Measurements from ENCODE around the gene SCFD2.

SCFD2 gene

DNA sequence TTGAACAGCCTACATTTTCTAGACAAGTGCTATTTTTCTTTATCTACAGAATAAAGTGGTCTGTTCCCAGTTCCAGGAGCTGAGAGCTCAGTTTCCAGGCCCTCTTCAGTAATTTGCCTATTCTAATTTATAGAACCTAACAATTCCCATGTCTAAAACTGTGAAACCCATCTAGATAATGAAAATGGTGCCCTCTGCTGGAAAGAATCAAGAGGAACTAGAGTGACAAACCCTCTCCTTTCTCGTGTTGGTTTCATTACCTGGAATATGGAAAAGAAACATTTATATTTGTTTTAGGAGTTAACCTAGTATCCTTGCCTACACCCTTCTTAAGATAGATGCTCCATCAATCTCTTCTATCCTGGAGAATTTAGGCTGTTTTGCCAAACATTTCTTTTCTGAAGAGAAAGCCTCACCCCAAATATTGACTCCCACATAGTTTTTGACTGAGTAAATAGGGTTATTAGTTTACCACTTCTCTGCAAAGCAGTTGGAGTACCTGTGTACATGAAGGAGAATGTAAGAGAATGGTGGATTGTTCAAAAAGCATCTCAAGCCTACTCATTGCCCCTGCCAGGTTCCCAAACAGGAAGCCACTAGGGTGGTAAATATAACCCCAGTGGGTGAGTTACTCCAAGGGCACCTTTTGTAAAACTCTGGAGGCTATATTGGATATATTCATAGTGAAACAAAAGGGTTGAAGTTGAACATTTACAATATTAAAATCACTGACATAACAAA, 382.1 kb downstream of the SCFD2 start:
- ATAC-seq (ENCODE audit: insufficient read depth, low read depth): peak; percentile 89
- no peaks in the 10 kb centered on the region for H3K9me3 ChIP-seq (ENCODE audit: insufficient read depth, low read length, severe bottlenecking)
- no peak overlapping the region for H3K4me3 ChIP-seq (ENCODE audit: low read depth in 1 of 2, low read length in 2 of 2)
- no peaks in the 10 kb centered on the region for H3K79me2 ChIP-seq (ENCODE audit: insufficient read depth, low read length)
- no peaks in the 10 kb centered on the region for H3K27me3 ChIP-seq (ENCODE audit: insufficient read depth, low read length, poor library complexity)
- H3K4me1 ChIP-seq (ENCODE audit: insufficient read depth, low read length): no peaks in the 10 kb centered on the region
- H3K9ac ChIP-seq (ENCODE audit: low read depth, low read length): no peak overlapping the region
- TF ChIP-seq EZH2 (IDR thresholded peaks at IDR 0.05; ENCODE audit: borderline replicate concordance, low read depth, low read length, severe bottlenecking) (no peak), CTCF (IDR thresholded peaks at IDR 0.05; ENCODE audit: borderline replicate concordance, extremely low read depth, low read length, poor library complexity, severe bottlenecking) (peak; percentile 80)
- H3K27ac ChIP-seq (ENCODE audit: low read length): no peak overlapping the region
- H2AFZ ChIP-seq (ENCODE audit: low read depth, low read length): no peak overlapping the region
- H3K36me3 ChIP-seq (ENCODE audit: insufficient read depth, low read length): no peaks in the 10 kb centered on the region
- no peaks in the 10 kb centered on the region for H4K20me1 ChIP-seq (ENCODE audit: insufficient read depth, low read length)
- H3K4me2 ChIP-seq (ENCODE audit: insufficient read depth, low read length): no peak overlapping the region
- DNase-seq: no peak

GRCh38 chr4:52982946-52983340, 382.9 kb downstream of the SCFD2 start:
- no peak for TF ChIP-seq EZH2 (IDR thresholded peaks at IDR 0.05; ENCODE audit: borderline replicate concordance, low read depth, low read length, severe bottlenecking)
- TF ChIP-seq CTCF (IDR thresholded peaks at IDR 0.05; ENCODE audit: borderline replicate concordance, extremely low read depth, low read length, poor library complexity, severe bottlenecking): no peak
- no peak for ATAC-seq (ENCODE audit: insufficient read depth, low read depth)
- Histone ChIP-seq H2AFZ (ENCODE audit: low read depth, low read length) (no peak overlapping the region), H3K9me3 (ENCODE audit: insufficient read depth, low read length, severe bottlenecking) (no peaks in the 10 kb centered on the region), H3K36me3 (ENCODE audit: insufficient read depth, low read length) (no peaks in the 10 kb centered on the region), H3K27ac (ENCODE audit: low read length) (no peak overlapping the region), H3K4me1 (ENCODE audit: insufficient read depth, low read length) (no peaks in the 10 kb centered on the region), H3K4me2 (ENCODE audit: insufficient read depth, low read length) (no peak overlapping the region), H3K79me2 (ENCODE audit: insufficient read depth, low read length) (no peaks in the 10 kb centered on the region), H3K4me3 (ENCODE audit: low read depth in 1 of 2, low read length in 2 of 2) (no peak overlapping the region), H4K20me1 (ENCODE audit: insufficient read depth, low read length) (no peaks in the 10 kb centered on the region), H3K27me3 (ENCODE audit: insufficient read depth, low read length, poor library complexity) (no peaks in the 10 kb centered on the region), H3K9ac (ENCODE audit: low read depth, low read length) (no peak overlapping the region)
- DNase-seq: no peak

GRCh38 chr4:52982255-52982945, 383.5 kb downstream of the SCFD2 start:
- DNase-seq (no peak), ATAC-seq (ENCODE audit: insufficient read depth, low read depth) (no peak)
- H3K27me3 ChIP-seq (ENCODE audit: insufficient read depth, low read length, poor library complexity): no peaks in the 10 kb centered on the region
- no peak overlapping the region for H3K4me2 ChIP-seq (ENCODE audit: insufficient read depth, low read length)
- H3K36me3 ChIP-seq (ENCODE audit: insufficient read depth, low read length): no peaks in the 10 kb centered on the region
- H3K9ac ChIP-seq (ENCODE audit: low read depth, low read length): no peak overlapping the region
- H3K4me3 ChIP-seq (ENCODE audit: low read depth in 1 of 2, low read length in 2 of 2): no peak overlapping the region
- no peak overlapping the region for H3K27ac ChIP-seq (ENCODE audit: low read length)
- peak; percentile 55 for TF ChIP-seq CTCF (IDR thresholded peaks at IDR 0.05; ENCODE audit: borderline replicate concordance, extremely low read depth, low read length, poor library complexity, severe bottlenecking)
- TF ChIP-seq EZH2 (IDR thresholded peaks at IDR 0.05; ENCODE audit: borderline replicate concordance, low read depth, low read length, severe bottlenecking): no peak
- H3K9me3 ChIP-seq (ENCODE audit: insufficient read depth, low read length, severe bottlenecking): no peaks in the 10 kb centered on the region
- no peaks in the 10 kb centered on the region for H3K4me1 ChIP-seq (ENCODE audit: insufficient read depth, low read length)
- H4K20me1 ChIP-seq (ENCODE audit: insufficient read depth, low read length): no peaks in the 10 kb centered on the region
- no peaks in the 10 kb centered on the region for H3K79me2 ChIP-seq (ENCODE audit: insufficient read depth, low read length)
- H2AFZ ChIP-seq (ENCODE audit: low read depth, low read length): no peak overlapping the region

Data from DND-41 (cell line).